ENCODE measurements around the gene DDX19B. TPM values are rescaled to one million over a fixed set of nuclear protein-coding genes. Genes with fewer than 3 reads are reported as not detected.

Gene DDX19B
- total RNA-seq, 1 donor from 2014 or later, result 33.7 TPM

- TF ChIP-seq, protein P1, sequence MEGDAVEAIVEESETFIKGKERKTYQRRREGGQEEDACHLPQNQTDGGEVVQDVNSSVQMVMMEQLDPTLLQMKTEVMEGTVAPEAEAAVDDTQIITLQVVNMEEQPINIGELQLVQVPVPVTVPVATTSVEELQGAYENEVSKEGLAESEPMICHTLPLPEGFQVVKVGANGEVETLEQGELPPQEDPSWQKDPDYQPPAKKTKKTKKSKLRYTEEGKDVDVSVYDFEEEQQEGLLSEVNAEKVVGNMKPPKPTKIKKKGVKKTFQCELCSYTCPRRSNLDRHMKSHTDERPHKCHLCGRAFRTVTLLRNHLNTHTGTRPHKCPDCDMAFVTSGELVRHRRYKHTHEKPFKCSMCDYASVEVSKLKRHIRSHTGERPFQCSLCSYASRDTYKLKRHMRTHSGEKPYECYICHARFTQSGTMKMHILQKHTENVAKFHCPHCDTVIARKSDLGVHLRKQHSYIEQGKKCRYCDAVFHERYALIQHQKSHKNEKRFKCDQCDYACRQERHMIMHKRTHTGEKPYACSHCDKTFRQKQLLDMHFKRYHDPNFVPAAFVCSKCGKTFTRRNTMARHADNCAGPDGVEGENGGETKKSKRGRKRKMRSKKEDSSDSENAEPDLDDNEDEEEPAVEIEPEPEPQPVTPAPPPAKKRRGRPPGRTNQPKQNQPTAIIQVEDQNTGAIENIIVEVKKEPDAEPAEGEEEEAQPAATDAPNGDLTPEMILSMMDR (IDR thresholded peaks at IDR 0.05), result no peak
- ATAC-seq (ENCODE audit: low read depth) (no peak), DNase-seq (no peak)
- POLR2A ChIA-PET, result interaction anchor here (0.6 to 1.5 kb wide), 2 partner anchors 8 to 16 kb away, joined by 4 to 6 read pairs; no protein-coding TSS in a partner anchor
- H3K4me3 Mint-ChIP-seq, result no peak overlapping the region
- CTCF ChIA-PET, result interaction anchor here (0.6 kb wide), 1 partner anchor 108 kb away, joined by 3 read pairs; no protein-coding TSS in a partner anchor
- H3K27ac Mint-ChIP-seq, result no peak overlapping the region
- H3K4me1 Mint-ChIP-seq, result peaks cover 5% of the 10 kb centered on the region
- no peaks in the 10 kb centered on the region for H3K27me3 Mint-ChIP-seq
- intact Hi-C loops (cut with micrococcal nuclease), result no loop called here
- peaks cover 70% of the 10 kb centered on the region for H3K36me3 Mint-ChIP-seq (ENCODE audit: low read depth)
- no peaks in the 10 kb centered on the region for H3K9me3 Mint-ChIP-seq
Measured at GRCh38 chr16:70372921-70373728, 74.1 kb downstream of the DDX19B start.

- ChIA-PET CTCF (interaction anchor here (1.1 kb wide), 1 partner anchor 99 kb away, joined by 3 read pairs; no protein-coding TSS in a partner anchor), POLR2A (interaction anchor here (0.6 to 1.7 kb wide), 3 partner anchors 17 to 69 kb away, joined by 4 to 5 read pairs (median 4); no protein-coding TSS in a partner anchor)
- no peak for DNase-seq
- Mint-ChIP-seq H3K27me3 (no peaks in the 10 kb centered on the region), H3K4me1 (peaks cover 6% of the 10 kb centered on the region), H3K27ac (no peak overlapping the region), H3K4me3 (no peak overlapping the region), H3K36me3 (ENCODE audit: low read depth) (peaks cover 64% of the 10 kb centered on the region), H3K9me3 (no peaks in the 10 kb centered on the region)
- TF ChIP-seq, protein P1 (IDR thresholded peaks at IDR 0.05), result no peak
- intact Hi-C loops (cut with micrococcal nuclease), result no loop called here
- ATAC-seq (ENCODE audit: low read depth), result no peak
Measured at GRCh38 chr16:70374213-70374612, 75.2 kb downstream of the DDX19B start.

GRCh38 chr16:70375636-70376611 lies 76.9 kb downstream of the DDX19B start:
- no peak for ATAC-seq (ENCODE audit: low read depth)
- H3K9me3 Mint-ChIP-seq, result no peaks in the 10 kb centered on the region
- no peak overlapping the region for H3K4me3 Mint-ChIP-seq
- H3K36me3 Mint-ChIP-seq (ENCODE audit: low read depth), result peaks cover 50% of the 10 kb centered on the region
- intact Hi-C loops (cut with micrococcal nuclease), result no loop called here
- H3K27me3 Mint-ChIP-seq, result no peaks in the 10 kb centered on the region
- TF ChIP-seq, protein P1 (IDR thresholded peaks at IDR 0.05), result no peak
- ChIA-PET CTCF (interaction anchor here (0.6 kb wide), 1 partner anchor 88 kb away, joined by 4 read pairs; no protein-coding TSS in a partner anchor), POLR2A (interaction anchor here (0.7 to 1.7 kb wide), 2 partner anchors 55 to 133 kb away, joined by 4 read pairs; no protein-coding TSS in a partner anchor)
- peaks cover 19% of the 10 kb centered on the region for H3K4me1 Mint-ChIP-seq
- no peak for DNase-seq
- no peak overlapping the region for H3K27ac Mint-ChIP-seq

GRCh38 chr16:70377782-70378181 lies 78.8 kb downstream of the DDX19B start:
- ChIA-PET CTCF (no interaction called here), POLR2A (interaction anchor here (0.6 to 4.2 kb wide), 5 partner anchors 10 to 79 kb away, joined by 3 to 68 read pairs (median 6); partner anchors contain the start of genes DDX19B and FCSK)
- DNase-seq (no peak), ATAC-seq (ENCODE audit: low read depth) (no peak)
- intact Hi-C loops (cut with micrococcal nuclease), result no loop called here
- Mint-ChIP-seq H3K36me3 (ENCODE audit: low read depth) (peaks cover 37% of the 10 kb centered on the region), H3K27me3 (no peaks in the 10 kb centered on the region), H3K27ac (no peak overlapping the region), H3K4me1 (peaks cover 22% of the 10 kb centered on the region), H3K4me3 (no peak overlapping the region), H3K9me3 (no peaks in the 10 kb centered on the region)
- TF ChIP-seq, protein P1 (IDR thresholded peaks at IDR 0.05), result no peak

Data from activated B cell treated with CpG ODN at 0.5 μM for 24 hours (primary cell).